ENCODE data around the gene BABAM2.
"Not testable (repeated sequence)": the region's sequence is repeated elsewhere in the genome, so short reads cannot be mapped to it uniquely, and the experiment has no call there.

DNA sequence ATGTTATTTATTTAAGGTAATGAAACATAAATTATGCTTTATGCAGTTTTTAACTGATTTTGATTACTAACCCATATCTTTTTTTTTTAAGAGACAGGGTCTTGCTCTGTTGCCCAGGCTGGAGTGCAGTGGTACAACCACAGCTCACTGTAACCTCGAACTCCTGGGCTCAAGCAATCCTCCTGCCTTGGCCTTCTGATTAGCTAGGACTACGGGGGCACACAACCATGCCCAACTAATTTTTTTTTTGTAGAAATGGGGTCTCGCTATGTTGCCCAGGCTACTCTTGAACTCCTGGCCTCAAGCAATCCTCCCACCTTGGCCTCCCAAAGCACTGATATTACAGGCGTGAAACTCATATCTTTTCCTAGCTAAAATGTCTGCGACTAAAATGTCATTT lies 26.6 kb upstream of the BABAM2 start:
- TF ChIP-seq, protein P1, sequence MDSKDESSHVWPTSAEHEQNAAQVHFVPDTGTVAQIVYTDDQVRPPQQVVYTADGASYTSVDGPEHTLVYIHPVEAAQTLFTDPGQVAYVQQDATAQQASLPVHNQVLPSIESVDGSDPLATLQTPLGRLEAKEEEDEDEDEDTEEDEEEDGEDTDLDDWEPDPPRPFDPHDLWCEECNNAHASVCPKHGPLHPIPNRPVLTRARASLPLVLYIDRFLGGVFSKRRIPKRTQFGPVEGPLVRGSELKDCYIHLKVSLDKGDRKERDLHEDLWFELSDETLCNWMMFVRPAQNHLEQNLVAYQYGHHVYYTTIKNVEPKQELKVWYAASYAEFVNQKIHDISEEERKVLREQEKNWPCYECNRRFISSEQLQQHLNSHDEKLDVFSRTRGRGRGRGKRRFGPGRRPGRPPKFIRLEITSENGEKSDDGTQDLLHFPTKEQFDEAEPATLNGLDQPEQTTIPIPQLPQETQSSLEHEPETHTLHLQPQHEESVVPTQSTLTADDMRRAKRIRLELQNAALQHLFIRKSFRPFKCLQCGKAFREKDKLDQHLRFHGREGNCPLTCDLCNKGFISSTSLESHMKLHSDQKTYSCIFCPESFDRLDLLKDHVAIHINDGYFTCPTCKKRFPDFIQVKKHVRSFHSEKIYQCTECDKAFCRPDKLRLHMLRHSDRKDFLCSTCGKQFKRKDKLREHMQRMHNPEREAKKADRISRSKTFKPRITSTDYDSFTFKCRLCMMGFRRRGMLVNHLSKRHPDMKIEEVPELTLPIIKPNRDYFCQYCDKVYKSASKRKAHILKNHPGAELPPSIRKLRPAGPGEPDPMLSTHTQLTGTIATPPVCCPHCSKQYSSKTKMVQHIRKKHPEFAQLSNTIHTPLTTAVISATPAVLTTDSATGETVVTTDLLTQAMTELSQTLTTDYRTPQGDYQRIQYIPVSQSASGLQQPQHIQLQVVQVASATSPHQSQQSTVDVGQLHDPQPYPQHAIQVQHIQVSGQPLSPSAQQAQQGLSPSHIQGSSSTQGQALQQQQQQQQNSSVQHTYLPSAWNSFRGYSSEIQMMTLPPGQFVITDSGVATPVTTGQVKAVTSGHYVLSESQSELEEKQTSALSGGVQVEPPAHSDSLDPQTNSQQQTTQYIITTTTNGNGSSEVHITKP (tag by site-specific recombination; IDR thresholded peaks at IDR 0.05): not testable (repeated sequence)
- TF ChIP-seq, protein P2, sequence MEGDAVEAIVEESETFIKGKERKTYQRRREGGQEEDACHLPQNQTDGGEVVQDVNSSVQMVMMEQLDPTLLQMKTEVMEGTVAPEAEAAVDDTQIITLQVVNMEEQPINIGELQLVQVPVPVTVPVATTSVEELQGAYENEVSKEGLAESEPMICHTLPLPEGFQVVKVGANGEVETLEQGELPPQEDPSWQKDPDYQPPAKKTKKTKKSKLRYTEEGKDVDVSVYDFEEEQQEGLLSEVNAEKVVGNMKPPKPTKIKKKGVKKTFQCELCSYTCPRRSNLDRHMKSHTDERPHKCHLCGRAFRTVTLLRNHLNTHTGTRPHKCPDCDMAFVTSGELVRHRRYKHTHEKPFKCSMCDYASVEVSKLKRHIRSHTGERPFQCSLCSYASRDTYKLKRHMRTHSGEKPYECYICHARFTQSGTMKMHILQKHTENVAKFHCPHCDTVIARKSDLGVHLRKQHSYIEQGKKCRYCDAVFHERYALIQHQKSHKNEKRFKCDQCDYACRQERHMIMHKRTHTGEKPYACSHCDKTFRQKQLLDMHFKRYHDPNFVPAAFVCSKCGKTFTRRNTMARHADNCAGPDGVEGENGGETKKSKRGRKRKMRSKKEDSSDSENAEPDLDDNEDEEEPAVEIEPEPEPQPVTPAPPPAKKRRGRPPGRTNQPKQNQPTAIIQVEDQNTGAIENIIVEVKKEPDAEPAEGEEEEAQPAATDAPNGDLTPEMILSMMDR (tag by site-specific recombination; IDR thresholded peaks at IDR 0.05): not testable (repeated sequence)
- TF ChIP-seq GFI1B (tag by site-specific recombination; IDR thresholded peaks at IDR 0.05); BCL11B (tag by site-specific recombination; IDR thresholded peaks at IDR 0.05; ENCODE audit: low read depth); GLIS2 (tag by site-specific recombination; IDR thresholded peaks at IDR 0.05); FEZF1 (tag by site-specific recombination; IDR thresholded peaks at IDR 0.05); ZNF16 (tag by site-specific recombination; IDR thresholded peaks at IDR 0.05; ENCODE audit: low read depth); ZNF610 (tag by site-specific recombination; IDR thresholded peaks at IDR 0.05; ENCODE audit: borderline replicate concordance); ZBTB48 (tag by site-specific recombination; IDR thresholded peaks at IDR 0.05); ZNF350 (tag by site-specific recombination; IDR thresholded peaks at IDR 0.05); ZNF211 (tag by site-specific recombination; IDR thresholded peaks at IDR 0.05; ENCODE audit: low read depth); ZBTB1 (tag by site-specific recombination; IDR thresholded peaks at IDR 0.05): not testable (repeated sequence)
- TF ChIP-seq, protein P3, sequence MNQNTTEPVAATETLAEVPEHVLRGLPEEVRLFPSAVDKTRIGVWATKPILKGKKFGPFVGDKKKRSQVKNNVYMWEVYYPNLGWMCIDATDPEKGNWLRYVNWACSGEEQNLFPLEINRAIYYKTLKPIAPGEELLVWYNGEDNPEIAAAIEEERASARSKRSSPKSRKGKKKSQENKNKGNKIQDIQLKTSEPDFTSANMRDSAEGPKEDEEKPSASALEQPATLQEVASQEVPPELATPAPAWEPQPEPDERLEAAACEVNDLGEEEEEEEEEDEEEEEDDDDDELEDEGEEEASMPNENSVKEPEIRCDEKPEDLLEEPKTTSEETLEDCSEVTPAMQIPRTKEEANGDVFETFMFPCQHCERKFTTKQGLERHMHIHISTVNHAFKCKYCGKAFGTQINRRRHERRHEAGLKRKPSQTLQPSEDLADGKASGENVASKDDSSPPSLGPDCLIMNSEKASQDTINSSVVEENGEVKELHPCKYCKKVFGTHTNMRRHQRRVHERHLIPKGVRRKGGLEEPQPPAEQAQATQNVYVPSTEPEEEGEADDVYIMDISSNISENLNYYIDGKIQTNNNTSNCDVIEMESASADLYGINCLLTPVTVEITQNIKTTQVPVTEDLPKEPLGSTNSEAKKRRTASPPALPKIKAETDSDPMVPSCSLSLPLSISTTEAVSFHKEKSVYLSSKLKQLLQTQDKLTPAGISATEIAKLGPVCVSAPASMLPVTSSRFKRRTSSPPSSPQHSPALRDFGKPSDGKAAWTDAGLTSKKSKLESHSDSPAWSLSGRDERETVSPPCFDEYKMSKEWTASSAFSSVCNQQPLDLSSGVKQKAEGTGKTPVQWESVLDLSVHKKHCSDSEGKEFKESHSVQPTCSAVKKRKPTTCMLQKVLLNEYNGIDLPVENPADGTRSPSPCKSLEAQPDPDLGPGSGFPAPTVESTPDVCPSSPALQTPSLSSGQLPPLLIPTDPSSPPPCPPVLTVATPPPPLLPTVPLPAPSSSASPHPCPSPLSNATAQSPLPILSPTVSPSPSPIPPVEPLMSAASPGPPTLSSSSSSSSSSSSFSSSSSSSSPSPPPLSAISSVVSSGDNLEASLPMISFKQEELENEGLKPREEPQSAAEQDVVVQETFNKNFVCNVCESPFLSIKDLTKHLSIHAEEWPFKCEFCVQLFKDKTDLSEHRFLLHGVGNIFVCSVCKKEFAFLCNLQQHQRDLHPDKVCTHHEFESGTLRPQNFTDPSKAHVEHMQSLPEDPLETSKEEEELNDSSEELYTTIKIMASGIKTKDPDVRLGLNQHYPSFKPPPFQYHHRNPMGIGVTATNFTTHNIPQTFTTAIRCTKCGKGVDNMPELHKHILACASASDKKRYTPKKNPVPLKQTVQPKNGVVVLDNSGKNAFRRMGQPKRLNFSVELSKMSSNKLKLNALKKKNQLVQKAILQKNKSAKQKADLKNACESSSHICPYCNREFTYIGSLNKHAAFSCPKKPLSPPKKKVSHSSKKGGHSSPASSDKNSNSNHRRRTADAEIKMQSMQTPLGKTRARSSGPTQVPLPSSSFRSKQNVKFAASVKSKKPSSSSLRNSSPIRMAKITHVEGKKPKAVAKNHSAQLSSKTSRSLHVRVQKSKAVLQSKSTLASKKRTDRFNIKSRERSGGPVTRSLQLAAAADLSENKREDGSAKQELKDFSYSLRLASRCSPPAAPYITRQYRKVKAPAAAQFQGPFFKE (tag by site-specific recombination; IDR thresholded peaks at IDR 0.05; ENCODE audit: borderline replicate concordance): not testable (repeated sequence)
